PC-3 (cell line): Measurements from ENCODE around the gene KRCC1.

ENCODE experiments used
- CTCF ChIP-seq: fragments of 300-600 bp; sonication (generic); conservative IDR thresholded peaks from 2 replicates; pipeline ENCODE4 v1.5.1; 2017; ENCODE audit warnings: antibody characterized with exemption, low read depth, mild to moderate bottlenecking, low read length
- EZH2 ChIP-seq: fragments of 300-600 bp; sonication (generic); IDR thresholded peaks from one replicate; pipeline ENCODE4 v1.6.1; 2017; ENCODE audit warnings: antibody characterized with exemption, mild to moderate bottlenecking, low read length; ENCODE audit not compliant: unreplicated experiment

DNA sequence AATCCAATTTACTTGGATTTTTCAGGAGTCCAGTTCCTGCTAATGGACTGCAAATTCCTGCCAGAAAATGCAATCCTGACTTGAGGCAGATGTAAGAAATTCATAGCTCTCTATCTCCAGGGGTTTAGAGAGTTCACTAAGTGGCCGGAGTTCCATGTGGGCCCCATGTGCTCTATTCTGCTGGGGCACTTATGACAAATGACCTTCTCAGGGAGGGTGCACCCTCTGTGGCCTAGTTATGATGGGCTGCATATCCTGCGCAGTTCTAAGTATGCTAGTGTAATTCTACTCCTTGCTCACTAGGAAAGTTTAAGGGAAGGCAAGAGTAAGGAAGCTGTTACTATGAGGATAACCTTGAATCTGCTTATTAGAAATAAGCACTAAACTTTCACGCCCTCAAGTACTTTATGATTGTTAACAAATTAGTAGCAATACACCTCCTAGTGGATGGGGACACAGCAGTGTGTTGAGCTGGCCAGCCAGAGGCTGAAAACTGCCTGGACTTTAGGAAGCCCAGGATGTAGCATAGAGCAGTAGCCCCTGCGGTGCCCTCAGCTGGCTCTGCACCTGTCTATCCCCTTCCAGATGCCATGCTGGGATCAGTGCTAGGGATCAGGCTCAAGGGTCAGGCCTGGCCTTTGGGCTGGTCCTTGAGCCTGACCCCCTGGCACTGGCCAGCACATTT is 26.5 kb upstream of the KRCC1 start:
- TF ChIP-seq CTCF (no peak), EZH2 (no peak)
